Fibroblast of skin of right biceps (primary cell): ENCODE results near the gene ANKRD13A.
"Not testable (repeated sequence)": the region's sequence is repeated elsewhere in the genome, so short reads cannot be mapped to it uniquely, and the experiment has no call there.

Experiments
- DNase-seq: peaks from one replicate; pipeline ENCODE4 v3.0.0-alpha.2; 2013

The ANKRD13A gene

DNA sequence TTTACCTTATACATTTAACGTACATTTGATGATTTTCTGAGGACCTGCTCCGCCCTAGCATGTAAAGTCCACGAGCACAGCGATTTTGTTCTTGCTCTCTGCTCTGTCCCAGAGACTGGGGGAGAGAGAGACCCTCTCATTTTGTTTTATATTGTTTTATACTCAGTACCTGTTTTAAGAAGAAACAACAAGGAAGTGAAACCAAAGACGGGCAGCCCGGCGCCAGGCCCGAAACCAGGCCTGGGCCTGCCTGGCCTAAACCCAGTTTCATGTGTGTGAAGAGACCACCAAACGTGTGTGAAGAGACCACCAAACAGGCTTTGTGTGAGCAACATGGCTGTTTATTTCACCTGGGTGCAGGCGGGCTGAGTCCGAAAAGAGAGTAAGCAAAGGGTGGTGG lies 49.8 kb downstream of the ANKRD13A start:
- DNase-seq, result not testable (repeated sequence)

DNA sequence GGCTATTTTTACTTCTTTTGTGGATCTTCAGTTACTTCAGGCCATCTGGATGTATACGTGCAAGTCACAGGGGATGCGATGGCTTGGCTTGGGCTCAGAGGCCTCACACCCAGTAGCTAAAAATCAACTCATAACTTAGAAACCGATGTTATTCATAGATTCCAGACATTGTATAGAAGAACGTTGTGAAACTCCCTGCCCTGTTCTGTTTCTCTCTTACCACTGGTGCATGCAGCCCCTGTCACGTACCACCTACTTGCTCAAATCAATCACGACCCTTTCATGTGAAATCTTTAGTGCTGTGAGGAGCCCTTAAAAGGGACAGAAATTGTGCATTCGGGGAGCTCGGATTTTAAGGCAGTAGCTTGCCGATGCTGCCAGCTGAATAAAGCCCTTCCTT lies 50.4 kb downstream of the ANKRD13A start:
- DNase-seq, result not testable (repeated sequence)

DNA sequence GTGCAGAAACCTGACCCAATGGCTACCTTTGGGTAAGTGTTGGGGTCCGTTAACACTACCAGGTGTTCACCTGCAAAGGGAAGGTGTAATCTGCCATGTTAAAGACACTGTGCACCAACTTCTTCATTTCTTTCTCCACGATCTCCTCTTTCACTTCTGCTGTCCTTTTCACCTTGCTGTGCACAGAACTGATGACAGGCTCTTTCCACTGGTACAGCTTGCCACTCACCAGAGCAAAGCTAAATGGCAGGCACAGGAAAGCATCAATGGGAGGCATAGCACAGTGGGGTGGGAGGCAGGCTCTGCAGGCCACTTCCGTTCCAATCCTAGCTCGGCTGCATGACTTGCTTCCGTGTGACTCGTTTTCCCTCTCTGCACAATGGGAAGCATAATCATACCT lies 51.7 kb downstream of the ANKRD13A start:
- DNase-seq, result no peak

DNA sequence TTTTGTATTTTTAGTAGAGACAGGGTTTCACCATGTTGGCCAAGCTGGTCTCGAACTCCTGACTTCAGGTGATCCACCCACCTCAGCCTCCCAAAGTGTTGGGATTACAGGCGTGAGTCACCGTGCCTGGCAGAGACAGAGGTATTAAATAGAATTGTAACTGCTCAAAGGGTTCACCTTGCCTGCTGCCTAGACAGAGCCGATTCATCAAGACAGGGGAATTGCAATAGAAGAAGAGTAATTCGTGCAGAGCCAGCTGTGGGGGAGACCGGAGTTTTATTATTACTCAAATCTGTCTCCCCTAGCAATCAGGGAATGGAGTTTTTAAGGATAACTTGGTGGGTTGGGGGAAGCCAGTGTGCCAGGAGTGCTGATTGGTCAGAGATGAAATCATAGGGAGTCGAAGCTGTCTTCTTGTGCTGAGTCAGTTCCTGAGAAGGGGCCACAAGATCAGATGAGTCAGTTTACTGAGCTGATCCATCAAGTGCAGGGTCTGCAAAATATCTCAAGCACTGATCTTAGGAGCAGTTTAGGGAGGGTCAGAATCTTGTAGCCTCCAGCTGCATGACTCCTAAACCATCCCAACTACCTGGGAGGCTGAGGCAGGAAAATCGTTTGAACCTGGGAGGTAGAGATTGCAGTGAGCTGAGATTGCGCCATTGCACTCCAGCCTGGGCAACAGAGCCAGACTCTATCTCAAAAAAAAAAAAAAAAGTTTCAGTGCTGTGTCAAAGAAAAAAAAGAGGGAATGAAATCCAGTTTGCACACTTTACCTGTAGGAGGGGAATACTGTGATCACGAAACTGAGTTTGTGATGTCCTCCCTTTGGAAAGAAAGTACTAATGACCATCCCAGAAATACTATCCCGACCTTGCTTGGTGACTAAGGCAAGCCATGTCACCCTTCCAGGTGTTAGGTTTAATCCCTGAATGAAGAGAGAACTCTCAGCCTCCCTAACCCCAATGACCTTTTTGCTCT lies 56.4 kb downstream of the ANKRD13A start:
- DNase-seq, result peak; percentile 95

DNA sequence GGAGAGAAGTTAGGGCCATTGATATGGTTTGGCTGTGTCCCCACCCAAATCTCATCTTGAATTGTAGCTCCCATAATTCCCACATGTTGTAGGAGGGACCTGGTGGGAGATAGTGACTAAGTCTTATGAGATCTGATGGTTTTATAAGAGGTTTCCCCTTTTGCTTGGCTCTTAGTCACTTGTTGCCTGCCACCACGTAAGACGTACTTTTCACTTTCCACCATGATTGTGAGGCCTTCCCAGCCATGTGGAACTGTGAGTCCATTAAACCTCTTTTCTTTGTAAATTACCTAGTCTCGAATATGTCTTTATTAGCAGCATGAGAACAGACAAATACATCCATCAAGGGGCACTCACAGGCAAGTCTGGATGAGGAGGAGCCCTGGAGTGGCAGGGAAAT lies 57.4 kb downstream of the ANKRD13A start:
- not testable (repeated sequence) for DNase-seq

DNA sequence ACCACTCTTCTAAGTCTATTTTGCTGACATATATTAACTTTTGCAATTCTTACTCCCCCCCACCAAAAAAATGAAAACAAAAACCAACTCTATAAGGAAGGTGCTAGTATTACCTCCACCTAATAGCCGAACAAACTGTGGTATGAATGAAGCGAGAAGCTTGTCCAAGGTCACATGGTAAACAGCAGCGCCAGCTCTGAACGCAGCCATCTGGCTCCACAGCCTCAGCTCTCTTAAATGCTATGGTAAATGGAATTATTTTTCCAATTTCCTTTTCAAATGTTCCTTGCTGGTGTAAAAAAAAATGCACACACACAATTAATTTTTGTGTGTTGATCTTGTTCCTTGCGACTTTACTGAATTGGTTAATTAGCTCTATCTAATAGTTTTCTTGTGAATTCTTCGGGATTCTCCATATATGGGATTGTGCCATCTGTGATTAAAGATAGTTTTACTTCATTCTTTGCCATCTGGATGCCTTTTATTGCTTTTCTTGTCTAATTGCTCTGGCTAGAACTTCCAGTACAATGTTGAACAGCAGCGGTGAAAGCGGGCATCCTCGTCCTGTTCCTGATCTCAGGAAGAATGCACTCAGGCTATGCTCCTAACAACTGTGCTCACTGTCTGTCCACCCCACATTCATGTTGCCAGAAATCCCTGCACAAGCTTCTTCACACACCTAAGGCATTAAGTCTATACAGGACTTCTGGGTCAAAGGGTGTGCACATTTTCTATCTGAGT lies 59.8 kb downstream of the ANKRD13A start:
- no peak for DNase-seq

DNA sequence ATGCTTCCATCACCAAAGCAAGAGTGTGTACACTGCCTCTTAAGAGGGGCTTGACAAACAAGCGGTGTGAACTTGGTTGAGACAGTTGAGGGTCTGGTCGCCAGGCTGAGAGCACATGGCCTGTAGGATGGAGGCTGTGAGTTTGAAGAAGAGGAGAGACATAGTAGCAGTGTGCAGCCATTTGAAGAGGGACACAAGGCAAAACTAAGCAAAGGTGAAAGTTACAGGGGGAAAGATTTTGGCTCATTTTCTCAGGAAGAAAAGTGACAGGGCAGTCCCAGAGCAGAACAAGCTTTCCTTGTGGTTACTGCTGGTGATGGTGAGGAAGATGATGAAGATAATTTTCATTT lies 60.4 kb downstream of the ANKRD13A start:
- DNase-seq, result no peak

DNA sequence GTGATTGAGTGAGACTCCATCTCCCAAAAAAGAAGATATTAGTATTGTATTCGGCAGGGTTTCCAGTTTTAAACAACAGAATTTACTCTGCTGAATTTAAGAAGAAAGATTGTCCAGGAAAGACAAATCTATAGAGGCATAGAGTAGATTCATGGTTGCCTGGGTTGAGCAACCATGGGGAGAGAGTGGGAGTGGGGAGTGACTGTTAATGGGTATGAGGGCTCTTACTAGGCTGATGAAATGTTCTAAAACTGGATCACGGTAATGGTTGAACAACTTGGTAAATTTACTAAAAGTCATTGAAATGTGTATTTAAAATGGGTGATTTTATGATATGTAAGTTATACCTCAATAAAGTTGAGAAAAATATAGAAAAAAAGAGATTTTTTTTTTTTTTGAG lies 63.0 kb downstream of the ANKRD13A start:
- DNase-seq, result no peak

DNA sequence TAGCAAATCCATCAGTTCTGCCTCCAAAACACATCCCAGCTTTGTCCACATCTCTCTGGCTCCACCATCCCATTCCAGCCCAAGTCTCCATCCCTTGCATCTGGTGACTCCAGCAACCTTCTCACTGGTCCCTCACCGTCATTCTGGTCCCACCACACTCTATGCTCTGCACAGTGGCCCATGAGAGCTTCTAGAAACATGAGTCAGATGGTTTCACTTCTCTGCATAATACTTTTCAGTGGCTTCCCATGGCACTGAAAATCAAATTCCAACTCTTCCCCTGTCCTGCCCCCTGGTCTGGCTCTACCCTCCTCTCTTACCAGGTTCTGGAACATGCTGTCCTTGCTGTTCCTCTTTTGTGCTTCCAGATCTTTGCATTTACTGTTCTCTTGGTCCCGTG lies 66.3 kb downstream of the ANKRD13A start:
- DNase-seq, result no peak

DNA sequence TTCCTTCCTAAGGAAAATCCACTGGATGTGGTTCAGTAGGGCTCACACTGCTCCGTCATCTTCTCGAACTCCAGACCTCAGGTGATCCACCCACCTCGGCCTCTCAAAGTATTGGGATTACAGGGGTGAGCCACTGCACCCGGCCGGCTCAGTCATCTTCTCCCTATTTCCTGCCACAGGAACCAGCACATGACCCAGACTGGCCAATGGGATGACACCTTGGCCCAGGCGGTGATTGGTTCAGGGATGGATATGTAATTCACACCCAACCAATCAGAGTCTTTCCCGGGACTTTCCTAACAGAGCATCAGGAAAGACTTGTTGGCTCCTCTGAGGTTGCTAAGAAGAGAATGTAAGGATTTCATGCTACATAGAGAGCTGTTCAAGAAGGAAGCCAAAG lies 68.3 kb downstream of the ANKRD13A start:
- DNase-seq, result no peak

DNA sequence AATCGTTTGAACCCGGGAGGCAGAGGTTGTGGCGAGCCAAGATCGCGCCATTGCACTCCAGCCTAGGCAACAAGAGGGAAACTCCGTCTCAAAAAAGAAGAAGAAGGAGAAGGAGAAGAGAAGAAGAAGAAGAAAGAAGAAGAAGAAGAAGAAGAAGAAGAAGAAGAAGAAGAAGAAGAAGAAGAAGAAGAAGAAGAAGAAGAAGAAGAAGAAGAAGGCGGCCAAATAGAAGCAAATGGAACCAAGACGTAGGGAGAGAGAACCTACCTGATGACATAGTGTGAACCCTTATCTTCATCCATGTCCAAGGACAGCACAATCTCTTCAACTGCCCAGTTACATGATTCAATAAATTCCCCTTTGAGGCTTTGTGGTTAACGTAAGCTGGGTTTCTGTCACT lies 68.9 kb downstream of the ANKRD13A start:
- not testable (repeated sequence) for DNase-seq

DNA sequence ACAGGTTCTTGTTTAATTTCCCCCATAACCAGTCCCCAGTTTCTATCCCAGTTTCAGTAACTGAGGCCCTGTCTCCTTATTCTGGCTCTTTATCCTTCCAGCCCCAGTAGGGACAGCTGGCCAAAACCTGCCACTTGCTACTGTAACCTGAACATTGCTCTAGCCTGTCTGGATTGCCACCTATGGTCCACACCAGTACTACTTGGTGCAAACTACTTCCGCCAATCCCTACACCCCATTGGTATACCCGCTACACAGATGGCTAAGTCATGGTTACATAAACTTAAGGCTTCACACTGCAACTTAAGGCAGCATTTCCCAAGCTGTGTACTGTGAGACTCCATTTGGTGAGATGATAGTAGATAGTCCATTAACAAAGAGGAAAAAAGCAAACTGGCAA lies 69.4 kb downstream of the ANKRD13A start:
- DNase-seq, result no peak

DNA sequence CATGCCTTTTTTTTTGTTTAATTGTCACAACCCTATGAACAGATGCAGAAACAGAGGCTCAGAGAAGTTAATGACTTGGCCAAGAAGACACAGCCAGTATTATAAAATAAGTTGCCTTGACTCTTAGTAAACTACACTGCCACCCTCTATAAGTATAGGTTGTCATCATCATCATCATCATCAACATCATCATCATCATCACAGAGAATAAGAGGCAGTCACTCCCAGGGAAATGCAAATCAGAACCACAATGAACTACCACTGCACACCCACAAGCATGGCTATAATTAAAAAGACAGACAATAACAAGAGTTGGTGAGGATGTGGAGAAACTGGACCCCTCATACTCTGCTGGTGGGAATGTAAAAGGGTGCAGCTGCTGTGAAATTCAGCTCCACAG lies 72.3 kb downstream of the ANKRD13A start:
- DNase-seq, result no peak

DNA sequence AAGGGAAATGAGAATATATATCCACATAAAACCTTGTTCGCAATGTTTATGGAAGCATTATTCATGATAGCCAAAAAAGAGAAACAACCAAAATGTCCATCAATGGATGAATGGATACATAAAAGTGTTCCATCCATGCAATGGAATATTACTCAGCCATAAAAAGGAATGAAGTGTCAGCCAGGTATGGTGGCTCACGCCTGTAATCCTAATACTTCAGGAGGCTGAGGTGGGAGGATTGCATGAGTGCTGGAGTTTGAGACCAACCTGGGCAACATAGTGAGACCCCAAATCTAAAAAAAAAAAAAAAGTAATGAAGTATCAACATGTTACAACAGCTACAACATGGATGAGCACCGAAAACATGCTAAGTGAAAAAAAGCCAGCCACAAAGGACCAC lies 72.7 kb downstream of the ANKRD13A start:
- no peak for DNase-seq

DNA sequence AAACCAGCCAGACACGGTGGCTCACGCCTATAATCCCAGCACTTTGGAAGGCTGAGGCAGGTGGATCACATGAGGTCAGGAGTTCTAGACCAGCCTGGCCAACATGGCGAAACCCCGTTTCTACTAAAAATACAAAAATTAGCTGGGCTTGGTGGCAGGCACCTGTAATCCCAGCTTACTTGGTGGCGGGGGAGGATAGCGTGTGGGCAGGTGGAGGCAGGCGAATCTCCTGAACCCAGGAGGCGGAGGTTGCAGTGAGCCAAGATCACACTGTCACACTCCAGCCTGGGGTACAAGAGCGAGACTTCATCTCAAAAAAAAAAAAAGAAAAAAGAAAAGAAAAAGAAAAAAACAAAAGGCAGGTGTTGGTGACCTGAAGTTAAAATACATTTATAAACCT lies 73.4 kb downstream of the ANKRD13A start:
- DNase-seq, result not testable (repeated sequence)

DNA sequence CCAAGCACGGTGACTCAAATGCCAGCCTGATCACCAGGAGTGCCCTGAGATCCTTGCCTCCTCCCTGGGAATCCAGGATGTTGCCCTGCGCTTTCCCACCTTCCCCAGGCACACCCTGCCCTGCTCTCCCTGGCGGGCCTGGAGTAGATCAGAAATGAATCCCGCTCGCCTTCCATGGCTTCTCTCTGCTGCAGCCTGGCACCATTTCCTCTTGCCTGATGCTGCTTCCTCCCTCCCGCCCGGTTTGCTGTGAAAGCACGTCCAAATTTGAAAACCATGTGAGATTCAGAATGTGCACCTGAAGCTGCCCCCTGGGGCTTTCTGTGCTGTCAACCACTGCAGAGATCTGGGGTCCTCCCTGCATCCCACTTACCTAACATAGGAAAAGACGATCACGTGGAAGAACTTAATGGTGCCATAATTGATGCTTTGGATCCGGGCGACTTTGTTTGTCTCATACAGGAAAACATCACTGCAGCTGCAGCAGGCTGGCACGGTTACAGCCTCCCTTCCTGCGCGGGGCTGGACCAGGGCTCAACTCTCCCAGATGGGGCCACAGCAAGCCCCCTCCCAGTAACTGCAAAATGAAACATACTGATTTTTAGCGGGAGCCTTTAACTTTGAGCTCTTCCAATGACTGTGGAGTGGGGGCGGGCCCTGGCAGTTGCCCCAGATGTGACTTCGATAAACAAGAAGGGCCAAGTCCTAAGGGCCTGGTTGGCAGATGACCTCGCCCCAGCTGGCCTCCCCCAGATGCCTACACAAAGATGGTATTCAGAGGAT lies 74.0 kb downstream of the ANKRD13A start:
- no peak for DNase-seq

DNA sequence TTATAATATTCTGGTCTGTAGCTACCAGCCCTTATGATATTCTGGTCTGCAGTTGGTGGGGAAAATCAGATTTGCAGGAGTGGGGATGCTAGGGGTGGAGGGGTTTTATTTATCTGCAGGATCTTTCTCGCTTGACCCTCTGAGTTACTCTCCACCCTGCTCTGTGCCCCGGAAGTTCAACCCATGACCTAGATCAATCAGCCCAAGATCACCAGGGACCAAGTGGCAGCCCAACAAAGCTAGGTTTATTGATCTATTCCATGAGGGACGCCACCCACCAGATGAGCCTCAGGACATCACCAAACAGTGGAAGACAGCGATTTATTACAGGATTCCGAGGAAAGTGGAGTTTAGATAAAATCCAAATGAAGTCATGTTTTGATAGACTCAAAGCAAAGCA lies 74.9 kb downstream of the ANKRD13A start:
- DNase-seq, result no peak

DNA sequence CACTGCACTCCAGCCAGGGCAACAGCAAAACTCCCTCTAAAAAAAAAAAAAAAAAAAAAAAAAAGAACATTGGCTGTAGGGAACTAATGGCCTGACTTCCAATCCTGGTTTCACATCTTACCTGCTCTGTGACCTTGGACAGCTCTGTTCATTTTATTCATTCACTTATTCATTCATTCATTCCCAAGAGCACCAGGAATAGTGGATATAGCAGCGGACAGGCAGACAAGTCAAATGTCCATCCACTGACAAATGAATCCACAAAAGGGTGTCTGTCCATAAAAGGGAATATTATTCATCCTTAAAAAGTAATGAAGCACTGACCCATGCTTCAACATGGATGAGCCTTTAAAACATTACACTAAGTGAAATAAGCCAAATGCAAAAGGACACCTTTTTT lies 76.7 kb downstream of the ANKRD13A start:
- DNase-seq, result no peak

DNA sequence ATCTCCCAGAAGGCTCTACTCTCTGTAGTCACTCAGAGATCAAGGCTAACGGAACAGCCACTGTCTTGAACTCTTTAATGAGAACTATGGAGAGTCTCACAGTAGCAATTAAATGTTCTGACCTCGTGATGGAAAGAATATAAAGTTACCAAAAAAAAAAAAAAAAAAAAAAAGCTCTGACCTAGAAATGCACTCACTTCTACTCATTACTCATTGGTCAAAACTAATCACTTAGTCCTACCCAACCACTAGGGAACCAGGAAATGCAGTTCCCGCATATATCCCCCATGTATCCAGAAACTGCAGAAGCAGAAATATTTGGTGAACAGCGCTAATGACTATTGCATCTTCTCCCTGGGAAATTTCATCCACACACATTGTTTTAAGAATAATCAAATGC lies 78.6 kb downstream of the ANKRD13A start:
- DNase-seq, result no peak

DNA sequence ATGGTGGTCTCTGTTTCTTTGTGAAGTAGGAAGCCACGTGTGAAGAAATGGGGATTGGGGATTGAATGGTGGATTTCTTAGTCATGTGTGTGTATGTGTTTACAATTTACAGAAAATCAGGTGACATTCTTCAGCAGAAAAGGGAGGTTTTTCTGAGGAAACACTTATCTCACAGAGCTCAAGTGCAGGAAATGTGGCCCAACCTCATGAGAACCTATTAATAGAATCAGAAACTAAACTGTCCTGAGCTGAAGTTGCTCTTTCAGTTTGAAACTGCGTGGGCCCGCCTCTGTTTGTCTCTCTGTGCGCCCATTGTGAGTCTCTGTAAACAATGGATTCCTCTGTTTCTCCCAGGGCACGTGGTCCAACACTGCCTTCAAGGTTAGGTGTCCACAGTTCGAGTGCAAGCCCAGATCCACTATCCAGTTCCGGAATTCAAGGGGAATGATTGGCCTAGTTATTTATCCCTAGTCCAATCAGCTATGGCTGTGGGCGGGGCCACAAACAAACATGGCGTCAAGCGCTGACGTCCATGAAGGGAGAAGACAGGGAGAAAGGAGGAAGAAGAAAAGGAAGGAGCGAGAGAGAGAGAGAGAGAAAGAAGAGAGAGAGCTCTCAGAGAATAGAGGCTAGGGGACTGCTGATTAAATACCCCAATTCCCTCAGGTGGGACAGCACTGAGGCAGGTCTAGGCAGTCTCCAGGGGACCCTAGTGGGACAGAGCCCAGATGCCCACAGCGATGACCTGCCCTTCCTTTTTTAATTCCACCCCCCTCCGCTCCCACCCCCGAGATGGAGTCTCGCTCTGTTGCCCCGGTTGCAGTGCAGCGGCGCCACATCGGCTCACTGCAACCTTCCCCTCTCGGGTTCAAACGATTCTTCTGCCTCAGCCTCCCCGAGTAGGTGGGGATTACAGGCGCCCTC lies 80.5 kb downstream of the ANKRD13A start:
- no peak for DNase-seq

DNA sequence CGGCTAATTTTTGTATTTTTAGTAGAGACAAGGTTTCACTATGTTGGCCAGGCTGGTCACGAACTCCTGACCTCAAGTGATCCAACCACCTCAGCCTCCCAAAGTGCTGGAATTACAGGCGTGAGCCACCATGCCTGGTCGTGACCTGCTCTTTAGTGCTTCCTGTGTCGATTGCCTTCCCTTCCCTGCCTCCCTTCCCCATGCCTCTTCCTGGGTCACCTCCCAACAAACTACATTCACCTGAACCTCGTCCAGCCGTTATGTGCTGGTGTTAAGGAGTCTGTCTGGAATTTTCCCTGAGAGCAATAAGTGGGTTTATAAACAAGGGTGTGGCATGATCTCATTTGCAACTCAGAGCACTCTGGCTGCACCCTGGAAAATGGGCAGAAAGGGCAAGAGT lies 81.2 kb downstream of the ANKRD13A start:
- no peak for DNase-seq

DNA sequence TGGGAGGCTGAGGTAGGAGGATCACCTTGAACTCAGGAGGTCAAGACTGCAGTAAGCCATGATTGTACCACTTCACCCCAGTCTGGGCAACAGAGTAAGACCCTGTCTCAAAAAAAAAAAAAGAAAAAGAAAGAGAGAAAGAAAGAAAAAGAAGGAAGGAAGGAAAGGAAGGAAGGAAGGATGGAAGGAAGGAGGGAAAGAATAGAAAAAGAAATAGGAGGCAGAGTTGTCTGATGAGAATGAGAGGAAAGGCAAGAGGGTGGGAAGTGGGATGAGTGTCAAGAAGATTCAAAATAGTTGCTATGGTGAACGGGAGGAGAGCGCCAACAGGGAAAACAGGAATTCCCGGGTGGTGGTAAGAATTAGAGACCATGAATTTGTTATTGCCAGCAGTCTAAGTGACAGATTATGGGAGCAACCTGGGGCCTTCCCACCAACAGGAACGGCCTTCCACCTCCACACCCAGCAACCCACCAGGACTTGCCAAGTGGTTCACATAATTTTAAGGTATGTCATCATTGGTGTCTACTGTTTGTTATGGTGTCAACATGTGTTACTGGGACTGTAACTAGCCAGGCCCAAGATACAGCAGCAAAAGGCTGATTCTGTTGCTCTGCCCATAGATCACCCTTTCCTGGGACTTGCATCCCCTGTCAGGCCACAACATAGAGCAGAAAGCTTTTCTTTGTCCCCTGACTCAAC lies 85.2 kb downstream of the ANKRD13A start:
- DNase-seq, result no peak
